ENCODE measurements around the gene HLA-DOA. TPM values are rescaled to one million over a fixed set of nuclear protein-coding genes. Genes with fewer than 3 reads are reported as not detected.

The HLA-DOA gene
- total RNA-seq, 1 experiment from 2014 or later: 13.6 TPM

GRCh38 chr6:32968867-32969684 is 40.3 kb downstream of the HLA-DOA start (continued):
- TF ChIP-seq, protein P1, sequence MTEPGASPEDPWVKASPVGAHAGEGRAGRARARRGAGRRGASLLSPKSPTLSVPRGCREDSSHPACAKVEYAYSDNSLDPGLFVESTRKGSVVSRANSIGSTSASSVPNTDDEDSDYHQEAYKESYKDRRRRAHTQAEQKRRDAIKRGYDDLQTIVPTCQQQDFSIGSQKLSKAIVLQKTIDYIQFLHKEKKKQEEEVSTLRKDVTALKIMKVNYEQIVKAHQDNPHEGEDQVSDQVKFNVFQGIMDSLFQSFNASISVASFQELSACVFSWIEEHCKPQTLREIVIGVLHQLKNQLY (CRISPR knock-in tag; IDR thresholded peaks at IDR 0.05): no peak
- TF ChIP-seq SOX15 (CRISPR knock-in tag; IDR thresholded peaks at IDR 0.05): no peak
- TF ChIP-seq ZMAT4 (CRISPR knock-in tag; IDR thresholded peaks at IDR 0.05): no peak; the same call in 1 of the 2 replicates
- TF ChIP-seq, protein P2, sequence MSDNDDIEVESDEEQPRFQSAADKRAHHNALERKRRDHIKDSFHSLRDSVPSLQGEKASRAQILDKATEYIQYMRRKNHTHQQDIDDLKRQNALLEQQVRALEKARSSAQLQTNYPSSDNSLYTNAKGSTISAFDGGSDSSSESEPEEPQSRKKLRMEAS (CRISPR knock-in tag; IDR thresholded peaks at IDR 0.05): peak; percentile 67
- TF ChIP-seq, protein P3, sequence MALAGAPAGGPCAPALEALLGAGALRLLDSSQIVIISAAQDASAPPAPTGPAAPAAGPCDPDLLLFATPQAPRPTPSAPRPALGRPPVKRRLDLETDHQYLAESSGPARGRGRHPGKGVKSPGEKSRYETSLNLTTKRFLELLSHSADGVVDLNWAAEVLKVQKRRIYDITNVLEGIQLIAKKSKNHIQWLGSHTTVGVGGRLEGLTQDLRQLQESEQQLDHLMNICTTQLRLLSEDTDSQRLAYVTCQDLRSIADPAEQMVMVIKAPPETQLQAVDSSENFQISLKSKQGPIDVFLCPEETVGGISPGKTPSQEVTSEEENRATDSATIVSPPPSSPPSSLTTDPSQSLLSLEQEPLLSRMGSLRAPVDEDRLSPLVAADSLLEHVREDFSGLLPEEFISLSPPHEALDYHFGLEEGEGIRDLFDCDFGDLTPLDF (CRISPR knock-in tag; IDR thresholded peaks at IDR 0.05): no peak; the same call in 1 of the 2 replicates
- TF ChIP-seq, protein P4, sequence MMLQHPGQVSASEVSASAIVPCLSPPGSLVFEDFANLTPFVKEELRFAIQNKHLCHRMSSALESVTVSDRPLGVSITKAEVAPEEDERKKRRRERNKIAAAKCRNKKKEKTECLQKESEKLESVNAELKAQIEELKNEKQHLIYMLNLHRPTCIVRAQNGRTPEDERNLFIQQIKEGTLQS (CRISPR knock-in tag; conservative IDR thresholded peaks at IDR 0.05): no peak
- peak; percentile 53; the same call in 1 of the 2 replicates for TF ChIP-seq ARID4B (CRISPR knock-in tag; IDR thresholded peaks at IDR 0.05; ENCODE audit: borderline replicate concordance)
- peak; percentile 45 for TF ChIP-seq NFE2L1 (CRISPR knock-in tag; IDR thresholded peaks at IDR 0.05)
- TF ChIP-seq ZNF263 (CRISPR knock-in tag; IDR thresholded peaks at IDR 0.05; ENCODE audit: low read depth): no peak
- TF ChIP-seq RORB (CRISPR knock-in tag; IDR thresholded peaks at IDR 0.05): peak; percentile 8; the same call in 1 of the 2 replicates
- no peak for TF ChIP-seq NR3C1 (CRISPR knock-in tag; conservative IDR thresholded peaks at IDR 0.05; ENCODE audit: low read depth)

GRCh38 chr6:32968093-32968866 is 41.1 kb downstream of the HLA-DOA start, which contains the start of gene BRD2:
Gene BRD2 (plus strand): TSS chr6:32968594. CDS start chr6:32972899, 4,305 bp downstream.
- ChIA-PET POLR2A (interaction anchor here (0.6 to 7.0 kb wide), 5 partner anchors 13 to 74 kb away, joined by 3 to 146 read pairs (median 6); partner anchors contain the start of gene HLA-DMA), CTCF (interaction anchor here (0.7 to 11.8 kb wide), 15 partner anchors 13 to 155 kb away, joined by 3 to 205 read pairs (median 6); partner anchors contain the start of genes HLA-DMA, PSMB9, TAP1 and TAP2)
- peak; percentile 31 for ATAC-seq
- Mint-ChIP-seq H3K4me3 (peak within 1 kb of the TSS; percentile 98), H3K9me3 (no peaks in the 10 kb centered on the region), H3K36me3 (peaks cover 32% of the 10 kb centered on the region), H3K27ac (peak within 1 kb of the TSS; percentile 100), H3K4me1 (peaks cover 10% of the 10 kb centered on the region), H3K27me3 (ENCODE audit: low read depth) (peaks cover 4% of the 10 kb centered on the region; the same call in 1 of the 2 replicates)
- peak; percentile 94 for DNase-seq (ENCODE audit: low spot score)
- TF ChIP-seq ZBTB21 (CRISPR knock-in tag; IDR thresholded peaks at IDR 0.05; ENCODE audit: borderline replicate concordance) (no peak), PRRX2 (CRISPR knock-in tag; IDR thresholded peaks at IDR 0.05) (no peak), ZNF263 (CRISPR knock-in tag; IDR thresholded peaks at IDR 0.05; ENCODE audit: low read depth) (no peak), SMAD4 (CRISPR knock-in tag; IDR thresholded peaks at IDR 0.05) (no peak), CDX4 (CRISPR knock-in tag; IDR thresholded peaks at IDR 0.05; ENCODE audit: borderline replicate concordance) (no peak), NR2C2 (CRISPR knock-in tag; IDR thresholded peaks at IDR 0.05) (no peak), MXD4 (CRISPR knock-in tag; IDR thresholded peaks at IDR 0.05; ENCODE audit: borderline replicate concordance) (no peak), IRF2 (CRISPR knock-in tag; IDR thresholded peaks at IDR 0.05; ENCODE audit: borderline replicate concordance, low read depth) (no peak), CREB1 (CRISPR knock-in tag; IDR thresholded peaks at IDR 0.05) (no peak), NFATC4 (CRISPR knock-in tag; IDR thresholded peaks at IDR 0.05) (no peak), FOXK1 (CRISPR knock-in tag; IDR thresholded peaks at IDR 0.05) (0 out of 2 replicates have a peak, but pooled peaks have one; percentile 9), ETV6 (CRISPR knock-in tag; IDR thresholded peaks at IDR 0.05) (peak; percentile 78)
- TF ChIP-seq, protein P2 (CRISPR knock-in tag; IDR thresholded peaks at IDR 0.05): peak; percentile 85
- TF ChIP-seq, protein P5, sequence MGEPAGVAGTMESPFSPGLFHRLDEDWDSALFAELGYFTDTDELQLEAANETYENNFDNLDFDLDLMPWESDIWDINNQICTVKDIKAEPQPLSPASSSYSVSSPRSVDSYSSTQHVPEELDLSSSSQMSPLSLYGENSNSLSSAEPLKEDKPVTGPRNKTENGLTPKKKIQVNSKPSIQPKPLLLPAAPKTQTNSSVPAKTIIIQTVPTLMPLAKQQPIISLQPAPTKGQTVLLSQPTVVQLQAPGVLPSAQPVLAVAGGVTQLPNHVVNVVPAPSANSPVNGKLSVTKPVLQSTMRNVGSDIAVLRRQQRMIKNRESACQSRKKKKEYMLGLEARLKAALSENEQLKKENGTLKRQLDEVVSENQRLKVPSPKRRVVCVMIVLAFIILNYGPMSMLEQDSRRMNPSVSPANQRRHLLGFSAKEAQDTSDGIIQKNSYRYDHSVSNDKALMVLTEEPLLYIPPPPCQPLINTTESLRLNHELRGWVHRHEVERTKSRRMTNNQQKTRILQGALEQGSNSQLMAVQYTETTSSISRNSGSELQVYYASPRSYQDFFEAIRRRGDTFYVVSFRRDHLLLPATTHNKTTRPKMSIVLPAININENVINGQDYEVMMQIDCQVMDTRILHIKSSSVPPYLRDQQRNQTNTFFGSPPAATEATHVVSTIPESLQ (CRISPR knock-in tag; IDR thresholded peaks at IDR 0.05): no peak

Measured in WTC11 (cell line).